Endothelial cell of umbilical vein (primary cell): Measurements from ENCODE around the gene PRR11. TPM values are rescaled to one million over a fixed set of nuclear protein-coding genes. Genes with fewer than 3 reads are reported as not detected.

Experiments used
- BruUV-seq: library from RNA; stranded (reverse); fragments of 400-500 nt; replicated peaks from 2 replicates; lab custom pipeline; 2021; lab: Mats Ljungman, UMichigan
- CTCF ChIA-PET: fragments of 300-600, 350-600 bp; sonication (Branson Sonifier 250); formaldehyde crosslinking; loops from one replicate; lab custom pipeline; 2021; ENCODE audit warnings: antibody characterized with exemption, inconsistent platforms; lab: Charles Lee
- POLR2A ChIA-PET: fragments of 300-600, 350-600 bp; sonication (Branson Sonifier 250); formaldehyde crosslinking; loops from one replicate; lab custom pipeline; 2021; ENCODE audit warnings: antibody characterized with exemption, inconsistent platforms; lab: Charles Lee
- DNase-seq: peaks from one replicate; pipeline ENCODE4 v3.0.0-alpha.2; 2011; ENCODE audit warnings: low read depth, low spot score
- FAIRE-seq: peaks from 2 replicates; lab custom pipeline; 2011; peaks lifted over from hg19 to GRCh38; lab: Jason Lieb, UNC
- H2AFZ ChIP-seq: 2 replicates; pipeline ENCODE4 v1.6.0; 2012; ENCODE audit warnings: low read depth, low read length, control low read depth, inconsistent platforms
- H3K27ac ChIP-seq: 2 replicates; pipeline ENCODE4 v1.5.1; 2011; ENCODE audit warnings: low read depth, mild to moderate bottlenecking, control low read depth, low read length, moderate library complexity; ENCODE audit not compliant: insufficient read depth
- H3K27me3 ChIP-seq, 2 experiments: 2 replicates each; pipeline versions ENCODE4 v1.6.0 to v1.6.1; 2011; ENCODE audit warnings: low read length in 2 of 2, mixed read lengths in 1 of 2; ENCODE audit not compliant: control insufficient read depth in 2 of 2, insufficient read depth in 2 of 2
- H3K36me3 ChIP-seq, 2 experiments: 2 replicates in 1 of 2; 3 replicates in 1 of 2; pipeline ENCODE4 v1.5.1; 2011; ENCODE audit warnings: low read length in 2 of 2, mild to moderate bottlenecking in 1 of 2, moderate library complexity in 1 of 2; ENCODE audit not compliant: control insufficient read depth in 2 of 2, insufficient read depth in 2 of 2; ENCODE audit errors: extremely low read depth in 1 of 2
- H3K4me1 ChIP-seq: 3 replicates; pipeline ENCODE4 v1.5.1; 2011; ENCODE audit warnings: mild to moderate bottlenecking, low read length; ENCODE audit not compliant: control insufficient read depth, insufficient read depth; ENCODE audit errors: extremely low read depth
- H3K4me2 ChIP-seq: 2 replicates; pipeline ENCODE4 v1.6.1; 2011; ENCODE audit warnings: low read length, control low read depth, mixed read lengths; ENCODE audit not compliant: insufficient read depth
- H3K4me3 ChIP-seq, 3 experiments: fragments of 200-600 bp in 1 of 3; sonication (generic), shearing (Covaris generic) in 1 of 3; replicated peaks in 1 of 3; 2 replicates each; pipeline ENCODE4 v1.5.1; 2011 to 2016; ENCODE audit warnings: control low read depth in 3 of 3, low read length in 3 of 3, mild to moderate bottlenecking in 2 of 3, inconsistent platforms in 1 of 3, low read depth in 1 of 3, moderate library complexity in 1 of 3; ENCODE audit not compliant: insufficient read depth in 1 of 3
- H3K79me2 ChIP-seq: 2 replicates; pipeline ENCODE4 v1.6.0; 2012; ENCODE audit warnings: low read length, inconsistent platforms; ENCODE audit not compliant: control insufficient read depth, insufficient read depth
- H3K9ac ChIP-seq: replicated peaks from 2 replicates; pipeline ENCODE3; 2011; ENCODE audit warnings: low read length, control low read depth; ENCODE audit not compliant: insufficient read depth; ENCODE audit errors: extremely low read depth
- H3K9me1 ChIP-seq: replicated peaks from 3 replicates; pipeline ENCODE4 v1.6.0; 2011; ENCODE audit warnings: mild to moderate bottlenecking, low read length; ENCODE audit not compliant: control insufficient read depth, insufficient read depth; ENCODE audit errors: extremely low read depth
- H3K9me3 ChIP-seq: replicated peaks from 2 replicates; pipeline ENCODE4 v1.5.1; 2012; ENCODE audit warnings: low read length, inconsistent platforms; ENCODE audit not compliant: control insufficient read depth, insufficient read depth
- H4K20me1 ChIP-seq: replicated peaks from 2 replicates; pipeline ENCODE3; 2011; ENCODE audit warnings: mild to moderate bottlenecking, low read length; ENCODE audit not compliant: control insufficient read depth, insufficient read depth; ENCODE audit errors: extremely low read depth
- FOS ChIP-seq: IDR thresholded peaks from 2 replicates; pipeline ENCODE4 v1.6.1; 2011; ENCODE audit warnings: mild to moderate bottlenecking, low read length, moderate library complexity, borderline replicate concordance; ENCODE audit not compliant: insufficient read depth
- GATA2 ChIP-seq: IDR thresholded peaks from 2 replicates; pipeline ENCODE4 v1.7.0; 2011; ENCODE audit warnings: low read depth, mild to moderate bottlenecking, moderate library complexity, mixed read lengths, low read length; ENCODE audit not compliant: insufficient read length, insufficient read depth
- JUN ChIP-seq: IDR thresholded peaks from 2 replicates; pipeline ENCODE4 v1.6.1; 2011; ENCODE audit warnings: borderline replicate concordance, low read depth; ENCODE audit not compliant: insufficient read length, insufficient read depth
- MAX ChIP-seq: IDR thresholded peaks from 2 replicates; pipeline ENCODE4 v1.6.1; 2011; ENCODE audit not compliant: insufficient read depth, insufficient read length
- MYC ChIP-seq: IDR thresholded peaks from one replicate; pipeline ENCODE4 v1.6.1; 2011; ENCODE audit warnings: mild to moderate bottlenecking, low read depth, low read length
- POLR2AphosphoS5 ChIP-seq: IDR thresholded peaks from 2 replicates; pipeline ENCODE4 v1.6.1; 2012; ENCODE audit warnings: low read depth, mild to moderate bottlenecking, control low read depth, low read length, moderate library complexity; ENCODE audit not compliant: insufficient read depth
- dilution Hi-C: fragments of 300-500 bp; cut with MboI; formaldehyde crosslinking; loops from one replicate; pipeline ENCODE4 v1.15.0; 2019; ENCODE audit warnings: low sequenced_read_pairs; ENCODE audit not compliant: extremely low pct_ligation_motif_present
- intact Hi-C: fragments of 100-400 bp; cut with micrococcal nuclease; formaldehyde crosslinking; loops from one replicate; pipeline ENCODE4 v1.10.0; 2022
- polyA plus RNA-seq, 4 experiments: library from polyadenylated mRNA; depleted of rRNA in 3 of 4; stranded (reverse) in 3 of 4; unstranded in 1 of 4; fragments of >200 nt; gene quantifications; 2 replicates each; pipeline versions ENCODE4 v1.2.1 to v1.2.3, GENCODE V29; 2011 to 2012; ENCODE audit warnings: missing spikeins in 1 of 4
- total RNA-seq: library from RNA; stranded (reverse); gene quantifications from 2 replicates; pipeline ENCODE4 v1.2.3, GENCODE V29; 2021
- TF ChIP-seq, protein P1 (sequence below), 2 donors: IDR thresholded peaks; 1 replicate in 1 of 2; 2 replicates in 1 of 2; pipeline ENCODE4 v1.5.1; 2011; ENCODE audit warnings: low read length in 2 of 2, mild to moderate bottlenecking in 2 of 2, moderate library complexity in 2 of 2, control low read depth in 1 of 2, inconsistent platforms in 1 of 2, low read depth in 1 of 2; ENCODE audit not compliant: insufficient read depth in 1 of 2; ENCODE audit errors: extremely low read depth in 1 of 2

The PRR11 gene
- total and polyA plus RNA-seq, 2 donors (not counting 3 experiments of a cell fraction or from before 2014, with no cell fraction given), result 28.8 to 86.3 TPM

DNA sequence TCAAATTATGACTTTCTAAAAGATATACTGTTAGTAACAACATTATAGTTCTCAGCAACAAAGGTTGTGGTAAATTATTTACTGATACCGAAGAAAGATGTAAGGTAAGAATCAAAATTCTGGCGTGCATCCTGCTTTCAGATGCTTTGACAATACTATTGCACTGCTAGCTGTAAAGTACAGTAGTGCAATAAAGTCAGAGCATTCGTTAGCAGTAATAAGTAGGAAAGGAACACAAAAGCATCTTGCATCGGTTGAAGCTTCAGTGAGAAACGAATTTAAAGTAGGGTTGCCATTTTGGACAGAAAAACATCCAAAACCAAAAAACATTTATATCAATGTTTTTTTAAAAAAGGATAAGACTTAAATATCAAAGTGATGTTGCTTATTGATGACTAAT is 4.5 kb upstream of the PRR11 start:
- Histone ChIP-seq H3K36me3 (no peaks in the 10 kb centered on the region), H3K27me3 (no peaks in the 10 kb centered on the region), H3K9me3 (no peaks in the 10 kb centered on the region), H3K27ac (no peak overlapping the region), H3K4me1 (peaks cover 26% of the 10 kb centered on the region), H3K4me2 (no peak overlapping the region), H3K79me2 (peaks cover 89% of the 10 kb centered on the region), H3K9me1 (no peaks in the 10 kb centered on the region), H4K20me1 (no peaks in the 10 kb centered on the region), H3K9ac (no peak overlapping the region), H3K4me3 (no peak overlapping the region), H2AFZ (no peak overlapping the region)
- intact Hi-C loops (loop anchor here (5.0 to 10.0 kb wide), 2 partner anchors 59 to 464 kb away; partner anchors contain the start of gene CLTC), dilution Hi-C loops (no loop called here)
- TF ChIP-seq, protein P1, sequence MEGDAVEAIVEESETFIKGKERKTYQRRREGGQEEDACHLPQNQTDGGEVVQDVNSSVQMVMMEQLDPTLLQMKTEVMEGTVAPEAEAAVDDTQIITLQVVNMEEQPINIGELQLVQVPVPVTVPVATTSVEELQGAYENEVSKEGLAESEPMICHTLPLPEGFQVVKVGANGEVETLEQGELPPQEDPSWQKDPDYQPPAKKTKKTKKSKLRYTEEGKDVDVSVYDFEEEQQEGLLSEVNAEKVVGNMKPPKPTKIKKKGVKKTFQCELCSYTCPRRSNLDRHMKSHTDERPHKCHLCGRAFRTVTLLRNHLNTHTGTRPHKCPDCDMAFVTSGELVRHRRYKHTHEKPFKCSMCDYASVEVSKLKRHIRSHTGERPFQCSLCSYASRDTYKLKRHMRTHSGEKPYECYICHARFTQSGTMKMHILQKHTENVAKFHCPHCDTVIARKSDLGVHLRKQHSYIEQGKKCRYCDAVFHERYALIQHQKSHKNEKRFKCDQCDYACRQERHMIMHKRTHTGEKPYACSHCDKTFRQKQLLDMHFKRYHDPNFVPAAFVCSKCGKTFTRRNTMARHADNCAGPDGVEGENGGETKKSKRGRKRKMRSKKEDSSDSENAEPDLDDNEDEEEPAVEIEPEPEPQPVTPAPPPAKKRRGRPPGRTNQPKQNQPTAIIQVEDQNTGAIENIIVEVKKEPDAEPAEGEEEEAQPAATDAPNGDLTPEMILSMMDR (IDR thresholded peaks at IDR 0.05; ENCODE audit: extremely low read depth in 1 of 2, insufficient read depth in 1 of 2, low read depth in 1 of 2, low read length in 2 of 2), result no peak
- ChIA-PET CTCF (interaction anchor here (0.8 to 1.1 kb wide), 3 partner anchors 12 to 440 kb away, joined by 3 to 4 read pairs (median 3); no protein-coding TSS in a partner anchor), POLR2A (no interaction called here)
- BruUV-seq, result no TSS peak
- no peak for FAIRE-seq
- no peak for DNase-seq

DNA sequence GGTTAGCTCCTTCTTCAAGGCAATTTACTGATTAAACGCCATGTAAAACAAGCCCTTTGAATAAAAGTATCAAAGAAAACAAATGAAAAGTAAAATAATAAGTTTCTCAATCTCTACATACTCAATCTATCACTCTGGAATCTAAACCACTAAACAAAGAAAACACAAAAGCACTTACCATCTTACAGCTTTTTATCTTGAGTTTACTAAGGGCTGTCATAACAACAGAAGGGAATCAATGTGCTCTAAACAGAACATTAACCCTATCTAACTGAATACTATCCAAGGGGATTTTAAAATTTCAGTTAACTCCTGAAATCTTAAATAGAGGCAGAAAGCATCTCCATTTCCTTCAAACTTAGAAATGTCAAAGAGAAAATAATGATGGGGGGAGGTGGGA is 4.0 kb upstream of the PRR11 start:
- no peaks in the 10 kb centered on the region for H3K9me1 ChIP-seq
- H3K9ac ChIP-seq, result no peak overlapping the region
- ChIA-PET POLR2A (no interaction called here), CTCF (interaction anchor here (0.8 to 1.2 kb wide), 4 partner anchors 12 to 441 kb away, joined by 3 to 4 read pairs (median 3); no protein-coding TSS in a partner anchor)
- intact Hi-C loops (loop anchor here (5.0 to 10.0 kb wide), 2 partner anchors 59 to 463 kb away; partner anchors contain the start of gene CLTC), dilution Hi-C loops (no loop called here)
- H4K20me1 ChIP-seq, result no peaks in the 10 kb centered on the region
- no peak for TF ChIP-seq MYC
- no peak for TF ChIP-seq MAX
- no peak for TF ChIP-seq JUN
- TF ChIP-seq POLR2AphosphoS5, result no peak
- TF ChIP-seq FOS, result no peak
- no peak for TF ChIP-seq GATA2
- TF ChIP-seq, protein P1 (IDR thresholded peaks at IDR 0.05; ENCODE audit: extremely low read depth in 1 of 2, insufficient read depth in 1 of 2, low read depth in 1 of 2, low read length in 2 of 2), result no peak
- H3K79me2 ChIP-seq, result peaks cover 89% of the 10 kb centered on the region
- DNase-seq (no peak), FAIRE-seq (no peak)
- peak overlapping the region; percentile 89 for H3K4me2 ChIP-seq
- no peaks in the 10 kb centered on the region for H3K27me3 ChIP-seq
- peaks cover 31% of the 10 kb centered on the region for H3K4me1 ChIP-seq
- BruUV-seq, result no TSS peak
- no peak overlapping the region for H3K27ac ChIP-seq
- no peaks in the 10 kb centered on the region for H3K36me3 ChIP-seq
- peak overlapping the region in 1 of 3 experiments; percentile 7 for H3K4me3 ChIP-seq
- no peaks in the 10 kb centered on the region for H3K9me3 ChIP-seq
- no peak overlapping the region for H2AFZ ChIP-seq
